RWPE1 (cell line): ENCODE data around the gene PLXNA3.

Experiments
- CTCF ChIA-PET: fragments of 350-600 bp; sonication (Branson Sonifier 250); formaldehyde crosslinking; extraction: SDS; loops from one replicate; lab custom pipeline; 2021; lab: Yijun Ruan, JAX
- POLR2A ChIA-PET: fragments of 400-600 bp; formaldehyde crosslinking; extraction: SDS; loops from one replicate; lab custom pipeline; 2020; ENCODE audit warnings: antibody characterized with exemption; ENCODE audit not compliant: low non-redundant PET; lab: Yijun Ruan, JAX
- DNase-seq: peaks from one replicate; pipeline ENCODE4 v3.0.0; 2012; ENCODE audit warnings: low spot score
- H3K27ac ChIP-seq: fragments of 450-650 bp; 2 replicates; pipeline ENCODE4 v1.5.1; 2017
- CTCF ChIP-seq: fragments of 450-650 bp; conservative IDR thresholded peaks from 2 replicates; pipeline ENCODE4 v1.5.1; 2017; ENCODE audit warnings: low read depth, mild to moderate bottlenecking

The PLXNA3 gene

GRCh38 chrX:154502098-154502497, 44.0 kb downstream of the PLXNA3 start:
- no peak for DNase-seq
- no peak for TF ChIP-seq CTCF
- CTCF ChIA-PET = no interaction called here
- no peak overlapping the region for H3K27ac ChIP-seq
- POLR2A ChIA-PET = no interaction called here

GRCh38 chrX:154502989-154503388, 44.9 kb downstream of the PLXNA3 start:
- CTCF ChIA-PET = no interaction called here
- POLR2A ChIA-PET = no interaction called here
- H3K27ac ChIP-seq = no peak overlapping the region
- TF ChIP-seq CTCF = no peak
- no peak for DNase-seq

GRCh38 chrX:154505734-154506133, 47.7 kb downstream of the PLXNA3 start:
- peak overlapping the region; percentile 73 for H3K27ac ChIP-seq
- ChIA-PET CTCF (no interaction called here), POLR2A (no interaction called here)
- no peak for TF ChIP-seq CTCF
- no peak for DNase-seq

GRCh38 chrX:154506483-154507332, 48.6 kb downstream of the PLXNA3 start:
- H3K27ac ChIP-seq = peak overlapping the region; percentile 73
- CTCF ChIA-PET = interaction anchor here (0.6 kb wide), 1 partner anchor 605 kb away, joined by 3 read pairs; no protein-coding TSS in a partner anchor
- no peak for TF ChIP-seq CTCF
- DNase-seq = no peak
- POLR2A ChIA-PET = no interaction called here

- TF ChIP-seq CTCF = no peak
- CTCF ChIA-PET = no interaction called here
- POLR2A ChIA-PET = no interaction called here
- DNase-seq = no peak
- H3K27ac ChIP-seq = no peak overlapping the region
These were observed 49.7 kb downstream of the PLXNA3 start for GRCh38 chrX:154507673-154508383.

- ChIA-PET CTCF (no interaction called here), POLR2A (no interaction called here)
- TF ChIP-seq CTCF = no peak
- H3K27ac ChIP-seq = no peak overlapping the region
- DNase-seq = no peak
These were observed 50.3 kb downstream of the PLXNA3 start for GRCh38 chrX:154508384-154508745.
